HTR-8/SVneo (cell line): Measurements from ENCODE around the gene DOCK4.
A peak's percentile ranks its signal among the peaks of the same experiment; 100 is the strongest.

Source experiments
- DNase-seq: peaks from one replicate; pipeline ENCODE4 v3.0.0; 2011; ENCODE audit warnings: low spot score, mixed read lengths; ENCODE audit not compliant: insufficient read length
- FAIRE-seq: peaks from 2 replicates; lab custom pipeline; 2011; peaks lifted over from hg19 to GRCh38; lab: Jason Lieb, UNC

The DOCK4 gene

DNA sequence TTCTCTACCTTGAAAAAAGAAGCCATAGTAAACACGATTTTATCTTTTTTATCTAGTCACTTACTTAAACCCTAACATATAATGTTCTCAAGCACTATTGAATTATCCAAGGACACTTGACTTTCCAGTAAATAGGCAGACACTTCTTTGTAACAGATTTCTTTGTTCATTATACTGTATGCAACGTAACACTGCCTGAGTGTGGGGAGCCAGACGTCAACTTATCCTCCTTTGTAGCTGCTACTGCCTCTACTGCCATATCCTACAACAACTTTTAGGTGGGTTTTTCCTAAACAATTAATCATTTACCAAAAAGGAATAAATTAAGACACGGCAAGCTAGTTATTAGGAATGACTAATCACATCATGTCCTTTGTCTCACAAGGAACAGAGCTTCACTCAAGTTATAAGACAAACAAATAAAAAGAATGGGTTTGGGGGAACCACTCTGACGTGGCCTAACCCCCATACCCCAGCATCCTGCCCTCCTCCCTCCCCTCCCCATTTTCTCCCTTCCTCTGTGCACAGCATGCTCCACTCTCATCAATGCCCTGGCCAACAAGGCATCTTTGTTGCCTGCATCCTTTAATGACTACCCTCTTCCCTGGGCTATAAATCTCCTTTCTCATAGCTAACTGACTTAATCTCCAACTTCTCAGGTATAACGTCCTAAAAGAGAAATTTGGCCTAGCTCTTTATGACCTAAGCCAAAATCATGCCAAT, 43.3 kb downstream of the DOCK4 start:
- FAIRE-seq = no peak
- no peak for DNase-seq

DNA sequence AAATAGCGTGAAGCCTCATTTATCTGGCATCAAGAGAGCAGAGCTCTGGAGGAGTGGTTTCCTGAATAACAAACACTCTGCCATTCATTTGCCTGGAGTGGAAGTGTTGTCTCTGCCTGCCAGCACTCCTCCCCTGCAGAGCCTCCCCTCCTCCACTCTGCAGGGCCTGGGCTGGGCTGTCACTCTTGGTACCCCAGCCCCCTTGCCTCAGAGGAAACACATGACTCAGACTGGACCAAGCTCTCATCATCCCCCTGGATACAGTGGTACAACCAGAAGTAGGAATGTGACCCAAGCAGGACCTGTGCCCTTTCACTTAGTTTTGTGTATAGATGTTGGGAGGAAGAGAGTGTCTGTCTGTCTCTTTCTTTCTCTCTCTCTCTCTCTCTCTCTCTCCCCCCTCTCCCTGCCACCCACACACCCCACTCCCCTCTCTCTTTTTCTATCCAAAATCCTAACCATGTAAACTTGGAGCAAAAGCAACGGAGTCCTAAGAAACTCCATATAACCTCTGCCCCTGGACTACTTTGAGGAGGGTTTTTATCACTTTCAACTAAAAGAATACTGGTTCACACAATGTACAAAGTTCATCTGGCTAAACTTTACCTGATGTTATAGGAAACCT, 43.9 kb downstream of the DOCK4 start:
- no peak for FAIRE-seq
- peak; percentile 10 for DNase-seq

DNA sequence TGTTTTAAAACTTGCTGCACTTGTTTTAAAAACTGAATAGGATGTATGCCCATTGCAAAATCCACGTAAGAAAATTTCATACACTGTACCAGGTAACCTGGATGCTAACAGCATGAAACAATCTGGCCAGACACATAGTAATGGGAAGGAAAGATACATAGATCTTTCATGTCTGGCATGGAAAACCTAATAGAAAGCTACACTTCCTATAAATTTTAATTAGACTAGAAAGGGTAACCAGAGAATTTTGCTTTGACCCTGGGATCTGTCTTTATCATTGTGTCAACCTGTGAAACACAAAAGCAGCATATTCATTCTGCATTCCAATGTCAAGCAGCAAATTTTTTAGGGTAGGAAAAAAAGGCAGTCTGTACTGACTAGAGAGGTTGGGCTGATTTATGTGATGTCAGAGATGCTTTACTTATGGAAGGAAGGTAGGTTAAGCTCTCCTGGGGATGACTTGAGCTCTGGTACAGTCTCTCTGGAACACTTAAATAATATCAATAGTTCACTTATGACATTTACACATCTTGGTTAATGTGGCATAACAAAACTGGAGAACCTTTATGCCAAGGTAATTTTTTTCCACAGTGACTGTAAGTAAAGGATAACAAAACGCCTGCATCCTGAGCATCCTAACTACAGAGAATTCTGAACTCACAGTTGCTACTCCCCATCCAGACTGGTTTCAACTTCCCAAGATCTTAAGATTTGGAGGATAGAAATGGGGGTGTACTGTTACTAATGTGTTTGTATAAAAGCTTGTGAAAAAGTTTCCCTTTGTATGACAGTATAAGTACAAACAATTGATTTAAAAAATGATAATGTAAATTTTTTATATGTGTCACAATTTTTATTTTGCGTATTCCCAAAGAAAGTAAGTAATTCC, 44.7 kb downstream of the DOCK4 start:
- no peak for DNase-seq
- no peak for FAIRE-seq

DNA sequence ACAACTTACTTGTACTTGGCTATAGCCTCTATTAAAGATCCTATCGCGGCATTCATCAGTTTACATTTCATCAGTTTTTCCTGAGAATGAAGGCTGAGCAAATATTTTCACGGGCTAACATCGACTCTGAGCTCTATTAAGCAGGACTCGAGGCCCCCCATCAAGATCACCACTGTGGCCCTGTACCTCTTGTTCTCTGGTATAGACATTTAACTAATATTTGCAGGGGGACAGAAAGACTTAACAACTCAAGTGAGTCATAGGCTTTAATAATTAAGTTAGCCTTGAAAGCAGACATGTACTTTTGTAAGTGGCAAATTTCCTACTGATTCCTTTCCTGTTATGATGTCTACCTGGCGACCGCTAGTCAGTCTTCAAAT, 45.4 kb downstream of the DOCK4 start:
- FAIRE-seq (no peak), DNase-seq (no peak)

DNA sequence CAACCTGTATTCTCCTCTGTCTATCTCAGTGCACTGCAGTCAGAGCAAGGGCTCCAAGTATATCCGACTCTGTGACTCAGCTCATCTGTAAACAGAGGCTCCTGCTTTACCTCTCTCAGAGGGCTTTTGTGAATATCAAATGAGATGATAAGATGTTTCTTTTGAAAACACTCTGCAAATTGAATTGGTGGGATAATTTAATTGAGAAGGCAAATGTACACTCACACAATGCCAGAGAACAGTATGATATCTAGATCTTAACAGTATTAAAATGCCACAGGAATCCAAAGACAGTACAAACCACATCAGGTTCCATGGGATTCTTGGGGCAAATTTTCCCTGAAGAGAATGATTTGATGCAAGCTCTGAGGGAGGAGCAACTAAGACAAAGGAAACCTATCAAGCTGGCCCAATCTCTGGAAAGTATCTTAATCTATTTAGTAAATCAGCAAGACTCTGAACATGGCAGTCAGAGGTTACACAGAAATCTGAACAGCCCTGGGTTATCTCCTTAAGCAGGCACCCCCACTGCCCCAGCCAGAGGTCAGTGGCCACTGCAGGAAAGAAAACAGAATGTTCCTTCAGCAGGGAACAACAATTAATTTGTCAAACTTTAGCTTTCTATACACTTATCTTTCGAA, 45.9 kb downstream of the DOCK4 start:
- FAIRE-seq = no peak
- DNase-seq = no peak

DNA sequence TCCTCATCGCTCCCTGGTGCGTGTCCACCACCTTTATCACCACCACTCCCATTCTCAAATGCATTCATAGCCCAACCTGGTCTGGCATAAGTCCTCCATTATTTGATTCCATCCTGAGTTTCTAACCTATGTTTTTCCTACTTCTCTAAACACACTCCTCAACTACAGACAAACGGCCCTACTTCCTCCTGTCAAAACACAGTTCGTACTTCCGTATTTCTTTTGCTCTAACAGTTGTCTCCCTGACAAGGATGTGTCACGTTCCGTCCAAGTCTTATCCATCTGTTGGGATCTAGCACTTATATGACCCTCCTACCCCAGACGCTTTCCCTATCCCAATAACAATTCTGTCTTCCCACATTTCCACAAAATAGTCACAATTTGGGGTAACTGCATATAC, 46.8 kb downstream of the DOCK4 start:
- no peak for DNase-seq
- no peak for FAIRE-seq

DNA sequence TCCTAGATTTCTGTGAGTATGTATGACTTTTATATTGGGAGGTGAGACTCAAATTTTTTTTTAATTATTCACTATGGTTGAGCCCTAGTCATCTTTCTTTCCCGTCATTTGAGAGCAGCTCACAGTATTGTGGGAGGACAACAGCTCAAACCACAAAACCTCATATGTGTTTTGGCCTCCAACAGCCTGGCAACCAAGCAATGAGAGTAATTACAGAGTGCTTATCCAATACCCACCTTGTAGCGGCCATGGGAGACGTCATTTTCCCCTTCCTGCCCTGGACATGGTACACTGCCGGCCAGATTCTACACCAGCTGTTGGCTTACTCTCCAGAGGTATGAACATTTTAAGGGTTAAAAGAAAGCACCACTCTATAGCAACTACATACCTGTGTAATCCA, 49.1 kb downstream of the DOCK4 start:
- FAIRE-seq = no peak
- DNase-seq = no peak

DNA sequence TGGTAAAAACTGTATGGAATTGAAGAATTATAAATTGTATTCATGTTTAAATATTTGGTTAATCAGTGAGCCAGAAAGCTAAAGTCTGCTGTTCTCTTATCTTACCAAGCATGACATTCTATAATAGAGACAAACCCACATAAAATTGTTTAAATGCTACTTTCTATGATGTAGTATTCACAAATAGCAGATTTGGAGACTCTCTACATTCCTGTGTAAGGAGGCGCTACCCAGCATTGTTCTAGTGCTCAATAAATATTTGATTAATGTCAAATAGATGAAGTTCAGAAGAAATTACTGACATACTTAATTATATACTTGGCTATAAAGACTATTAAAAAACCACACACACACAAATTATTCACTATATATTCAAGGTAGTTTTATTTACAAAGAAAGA, 49.8 kb downstream of the DOCK4 start:
- no peak for FAIRE-seq
- DNase-seq = no peak

DNA sequence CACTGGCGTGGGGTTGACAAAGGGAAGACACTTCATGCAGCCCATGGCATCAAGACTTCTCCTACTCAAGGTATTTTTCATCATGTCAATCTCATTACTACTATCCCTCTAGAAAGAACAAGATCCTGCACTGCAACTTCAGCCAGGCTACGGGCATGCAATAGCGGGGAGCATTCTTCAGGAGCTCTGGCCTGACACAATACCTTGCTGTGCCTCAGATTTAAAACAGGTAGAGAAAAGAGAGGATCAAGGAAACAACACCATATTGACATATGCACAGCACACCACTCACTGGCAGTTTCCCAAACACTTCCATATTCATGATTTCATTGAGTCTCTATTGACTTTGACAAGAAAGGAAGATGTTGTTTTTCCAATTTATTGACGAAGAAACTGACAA, 51.5 kb downstream of the DOCK4 start:
- FAIRE-seq = no peak
- DNase-seq = no peak

DNA sequence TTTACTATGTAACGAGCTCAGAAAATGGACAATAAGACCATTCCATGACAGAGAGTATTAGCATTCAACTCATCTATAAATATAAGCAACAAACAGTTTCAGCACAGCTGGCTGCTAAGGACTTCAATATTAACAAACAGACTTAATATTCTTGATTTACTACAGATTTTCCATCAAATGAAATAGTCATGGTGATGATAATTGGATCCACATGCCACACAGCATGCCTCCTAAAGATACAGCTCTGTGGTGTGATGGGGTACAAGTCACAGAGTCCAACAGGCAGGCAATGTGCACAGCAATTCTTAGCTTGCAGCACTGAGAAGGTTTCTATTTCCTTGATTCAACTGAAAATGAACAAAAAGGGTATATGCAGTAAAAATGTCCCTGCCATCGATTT, 54.0 kb downstream of the DOCK4 start:
- FAIRE-seq = no peak
- DNase-seq = no peak

DNA sequence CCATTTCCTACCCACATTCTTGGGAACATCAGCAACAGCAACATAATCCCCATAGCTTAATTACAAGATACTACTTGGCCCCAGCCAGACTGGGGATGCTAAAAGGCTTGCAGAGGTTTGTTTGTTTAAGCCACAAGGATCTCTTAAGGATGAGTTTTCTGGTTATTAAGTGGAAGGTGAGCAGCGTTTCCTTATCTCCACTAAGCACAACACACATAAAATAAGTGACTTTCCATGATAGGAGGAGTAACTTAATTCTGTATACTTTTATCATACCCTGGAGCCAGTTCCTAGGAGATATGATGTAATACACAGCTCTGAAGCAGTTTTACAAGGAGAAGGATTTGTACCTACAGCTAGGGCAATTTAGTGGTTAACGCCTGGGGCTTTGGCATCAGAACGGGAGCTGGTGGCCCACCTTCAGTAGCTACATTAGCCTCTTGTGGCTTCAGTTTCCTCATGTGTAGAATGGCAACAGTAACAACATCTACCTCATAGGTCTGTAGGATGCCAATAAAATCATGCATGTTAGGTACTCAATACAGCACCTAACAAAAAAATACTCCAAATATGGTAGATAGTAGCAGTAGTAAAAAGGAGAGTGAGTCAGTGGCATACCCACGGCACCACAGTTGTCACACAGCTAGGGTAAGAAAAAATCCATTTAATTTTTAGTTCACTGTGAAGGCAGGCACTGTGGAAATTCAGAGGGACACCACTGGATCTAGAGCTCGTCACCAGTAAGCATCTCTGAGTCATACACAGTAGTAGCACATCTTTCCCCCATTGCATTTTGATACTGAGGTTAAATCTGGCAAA, 55.2 kb downstream of the DOCK4 start:
- DNase-seq = no peak
- FAIRE-seq = no peak

DNA sequence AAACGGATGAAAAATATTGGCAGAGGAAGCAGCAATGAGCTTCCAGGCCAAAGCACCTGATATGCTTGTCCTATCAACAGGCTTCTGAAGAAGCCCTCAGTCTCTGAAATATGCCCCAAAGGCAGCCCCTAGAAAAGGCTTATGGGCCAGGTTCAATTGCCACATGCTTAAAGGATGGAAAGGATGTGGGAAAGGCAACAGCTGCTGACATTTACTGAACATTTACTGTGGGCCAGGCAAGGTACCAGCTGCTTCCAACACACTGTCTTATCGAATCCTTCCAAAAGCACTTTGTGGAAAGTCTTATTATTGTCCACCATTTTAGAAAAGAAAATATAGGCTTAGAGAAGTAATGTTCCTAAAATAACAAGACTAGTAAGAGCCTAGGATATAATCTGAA, 56.5 kb downstream of the DOCK4 start:
- FAIRE-seq = no peak

DNA sequence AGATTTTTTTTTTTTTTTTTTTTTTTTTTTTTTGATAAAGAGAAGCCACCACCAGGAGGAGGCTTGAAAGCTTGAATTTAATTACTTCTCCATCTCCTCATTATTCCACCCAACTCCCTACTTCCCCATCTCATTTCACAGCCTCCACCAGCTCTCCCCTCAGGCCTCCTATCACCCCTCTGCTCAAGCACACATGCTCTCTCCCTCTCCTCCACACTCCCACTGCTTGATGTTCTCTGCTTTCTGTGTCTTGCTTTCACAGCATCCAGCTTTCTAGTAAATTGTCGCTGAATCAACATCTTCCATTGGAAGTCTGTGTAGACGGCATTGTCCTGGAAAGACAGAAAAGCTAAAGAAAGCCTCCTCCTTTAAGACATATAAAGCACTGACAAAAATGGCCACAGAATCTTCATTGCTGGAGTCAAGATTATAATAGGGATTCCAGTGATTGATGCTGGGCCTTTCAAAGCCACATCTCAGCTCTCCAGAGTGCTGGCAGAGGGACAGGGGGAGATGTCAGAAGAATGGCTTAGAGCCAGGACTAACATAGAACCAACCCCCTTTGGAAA, 58.3 kb downstream of the DOCK4 start:
- FAIRE-seq (no peak), DNase-seq (no peak)

More for the DNA sequence above, 56.5 kb downstream of the DOCK4 start:
- DNase-seq = no peak

DNA sequence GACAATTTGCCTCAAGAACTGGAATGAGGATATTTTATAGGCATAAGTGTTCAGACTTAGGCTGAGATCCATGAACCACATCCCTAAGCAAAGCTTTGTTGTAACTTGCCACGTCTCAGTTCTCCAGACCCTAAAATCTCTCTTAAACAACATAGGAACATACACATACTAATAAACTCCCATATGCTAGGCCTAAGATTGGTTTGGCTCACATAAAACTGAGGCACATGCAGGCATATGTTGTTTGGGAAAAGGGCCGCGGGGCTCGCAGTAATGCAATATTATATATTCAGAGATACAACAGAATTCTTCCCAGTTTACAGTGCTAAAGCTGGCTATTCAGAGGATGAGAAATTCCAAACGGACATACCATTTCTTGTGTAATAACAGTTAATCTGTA, 61.0 kb downstream of the DOCK4 start:
- FAIRE-seq = no peak
- no peak for DNase-seq

DNA sequence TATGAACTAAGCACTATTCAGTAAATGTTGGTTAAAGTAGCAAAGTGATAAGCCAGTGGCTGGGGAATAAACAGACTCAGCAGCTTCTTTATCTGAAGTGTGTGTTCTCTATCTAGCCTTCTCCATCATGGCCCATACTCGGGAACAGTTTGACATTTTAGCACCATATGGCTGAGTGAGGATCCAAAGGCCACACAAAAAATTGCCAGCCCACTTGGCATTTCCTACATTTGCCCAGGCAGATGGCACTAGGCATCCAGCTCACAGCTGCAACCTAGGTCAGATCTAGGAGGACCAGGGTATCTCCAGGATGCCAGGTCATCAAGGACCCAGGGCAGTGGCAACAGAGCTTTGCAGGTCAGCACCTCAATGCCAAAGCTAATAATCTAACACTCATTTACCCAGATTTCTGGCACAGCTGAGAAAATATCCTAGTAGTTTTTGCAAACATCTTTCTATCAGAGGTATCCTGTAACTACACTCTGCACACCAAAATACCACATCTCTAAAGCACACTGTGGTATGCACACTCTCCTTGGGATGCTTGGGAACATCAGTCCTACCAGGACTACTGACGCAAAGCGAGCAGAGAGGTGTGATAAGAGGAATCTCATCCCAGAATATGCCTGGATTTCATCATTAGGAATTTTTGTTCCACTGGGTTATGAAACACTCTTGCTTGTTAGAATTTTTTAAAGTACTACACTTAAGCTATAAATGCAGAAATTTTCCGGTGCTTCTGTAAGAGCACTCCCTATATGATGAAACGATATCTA, 61.7 kb downstream of the DOCK4 start:
- no peak for FAIRE-seq

DNA sequence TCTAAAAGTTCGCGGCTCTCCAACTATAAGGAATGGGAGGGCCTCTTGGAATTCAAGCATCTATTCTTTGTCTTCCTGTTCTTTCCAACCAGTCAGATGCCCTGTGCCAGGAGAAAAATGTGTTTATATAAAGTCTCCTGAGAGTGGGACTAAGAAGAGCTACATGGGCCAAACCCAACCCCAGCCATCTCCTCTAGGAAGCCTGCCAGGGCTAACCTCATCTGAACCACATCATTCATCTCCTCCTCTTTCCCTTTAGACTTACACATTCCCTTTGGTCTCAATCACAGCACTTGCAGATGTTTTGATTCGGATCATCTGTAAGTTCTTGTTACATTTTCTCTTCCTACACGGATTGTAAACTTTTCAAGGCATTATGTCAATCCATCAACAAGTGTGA, 62.6 kb downstream of the DOCK4 start:
- DNase-seq = no peak
- FAIRE-seq = no peak

More for the DNA sequence above, 61.7 kb downstream of the DOCK4 start:
- DNase-seq = no peak

DNA sequence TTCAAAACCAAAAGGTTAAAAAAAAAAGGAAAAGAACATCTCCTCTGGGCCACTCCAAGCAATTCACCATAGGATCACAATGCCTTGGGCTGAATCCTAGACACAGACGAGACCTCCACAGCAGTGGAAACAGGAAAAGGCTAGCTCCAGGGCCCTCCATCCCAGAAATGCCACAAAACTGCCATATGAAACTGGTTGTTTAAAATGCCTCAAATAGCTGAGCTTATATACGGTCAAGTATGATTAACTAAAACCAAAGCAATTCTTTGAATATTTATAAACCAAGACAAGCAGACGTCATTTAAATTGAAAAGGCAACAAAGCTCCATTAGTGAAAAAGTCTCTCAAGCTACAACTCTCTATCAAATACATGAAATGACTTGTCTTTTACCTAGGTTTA, 63.1 kb downstream of the DOCK4 start:
- DNase-seq = no peak
- FAIRE-seq = no peak

DNA sequence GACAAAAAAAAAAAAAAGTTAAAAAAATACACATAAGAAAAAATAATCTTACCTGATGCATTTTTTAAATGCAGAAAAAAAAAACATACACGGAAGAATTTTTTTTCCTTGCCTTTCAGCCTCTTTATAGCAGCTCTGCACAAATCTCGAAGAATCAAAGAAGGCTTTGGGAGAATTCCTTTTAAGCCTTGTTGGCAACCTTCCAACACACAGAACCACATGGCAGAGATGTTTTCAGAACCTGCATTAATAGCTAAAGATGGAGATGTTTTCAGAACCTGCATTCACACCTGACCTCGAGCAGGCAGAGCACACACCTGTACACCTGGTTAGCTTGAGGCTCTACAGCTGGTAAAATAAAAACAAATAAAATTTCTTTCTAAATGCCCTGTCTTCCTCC, 65.6 kb downstream of the DOCK4 start:
- FAIRE-seq (no peak), DNase-seq (no peak)

DNA sequence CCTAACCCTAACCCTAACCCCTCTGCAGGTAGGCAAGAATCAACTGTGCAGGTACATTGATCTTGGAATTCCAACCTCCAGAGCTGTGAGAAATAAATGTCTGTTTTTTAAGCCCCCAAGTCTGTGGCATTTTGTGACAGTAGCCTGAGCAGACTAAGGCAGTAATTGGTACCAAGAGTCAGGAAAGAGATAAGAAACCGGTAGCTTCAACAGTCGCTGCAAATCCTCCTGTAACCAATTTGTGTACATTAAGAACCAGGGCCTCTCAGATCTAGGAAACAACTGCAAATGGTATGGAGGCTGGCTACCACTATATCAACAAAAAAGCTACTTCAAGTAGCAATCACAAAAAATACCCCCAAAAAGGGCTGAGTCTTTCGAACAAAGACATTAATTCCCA, 67.3 kb downstream of the DOCK4 start:
- FAIRE-seq (no peak), DNase-seq (no peak)
